ENCODE results near the gene PIM3.

DNA sequence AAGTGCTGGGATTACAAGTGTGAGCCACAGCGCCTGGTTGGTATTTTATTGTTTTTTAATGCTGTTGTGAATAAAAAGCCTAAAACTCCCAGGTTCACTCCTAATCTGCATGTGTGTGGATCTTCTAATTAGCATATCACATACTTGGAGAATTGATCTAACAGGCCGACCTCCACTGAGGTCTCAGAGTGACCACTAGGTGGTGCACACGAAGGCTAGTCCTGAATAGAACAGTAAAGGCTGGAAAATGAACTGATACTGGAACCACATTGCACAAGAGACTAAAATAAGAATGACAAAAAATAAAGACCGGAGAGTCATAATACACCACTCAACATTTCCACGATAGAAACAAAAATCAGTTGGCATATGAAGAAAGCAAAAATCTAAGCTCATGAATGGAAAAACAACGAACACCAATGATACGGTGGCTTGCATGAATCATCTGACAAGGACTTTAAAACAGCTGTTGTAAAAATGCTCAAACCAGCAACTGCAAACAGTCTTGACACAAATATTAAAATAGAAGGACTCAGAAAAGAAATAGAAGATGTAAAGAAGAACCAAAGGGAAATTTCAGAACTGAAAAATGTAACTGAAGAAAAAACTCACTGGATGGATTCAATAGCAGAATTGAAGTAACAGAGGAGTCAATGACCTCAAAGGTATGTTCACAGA, 19.2 kb downstream of the PIM3 start:
- no peak for TF ChIP-seq EZH2phosphoT487 (IDR thresholded peaks at IDR 0.05; ENCODE audit: low read length)
- peak; percentile 80 for TF ChIP-seq CTCF (IDR thresholded peaks at IDR 0.05; ENCODE audit: low read length)

Data from MM.1S (cell line).